HuH-7.5 (cell line): ENCODE results near the gene OR5K2.

Source experiments
- DNase-seq: peaks from one replicate; pipeline ENCODE4 v3.0.0; 2011; ENCODE audit warnings: low spot score

OR5K2 gene

DNA sequence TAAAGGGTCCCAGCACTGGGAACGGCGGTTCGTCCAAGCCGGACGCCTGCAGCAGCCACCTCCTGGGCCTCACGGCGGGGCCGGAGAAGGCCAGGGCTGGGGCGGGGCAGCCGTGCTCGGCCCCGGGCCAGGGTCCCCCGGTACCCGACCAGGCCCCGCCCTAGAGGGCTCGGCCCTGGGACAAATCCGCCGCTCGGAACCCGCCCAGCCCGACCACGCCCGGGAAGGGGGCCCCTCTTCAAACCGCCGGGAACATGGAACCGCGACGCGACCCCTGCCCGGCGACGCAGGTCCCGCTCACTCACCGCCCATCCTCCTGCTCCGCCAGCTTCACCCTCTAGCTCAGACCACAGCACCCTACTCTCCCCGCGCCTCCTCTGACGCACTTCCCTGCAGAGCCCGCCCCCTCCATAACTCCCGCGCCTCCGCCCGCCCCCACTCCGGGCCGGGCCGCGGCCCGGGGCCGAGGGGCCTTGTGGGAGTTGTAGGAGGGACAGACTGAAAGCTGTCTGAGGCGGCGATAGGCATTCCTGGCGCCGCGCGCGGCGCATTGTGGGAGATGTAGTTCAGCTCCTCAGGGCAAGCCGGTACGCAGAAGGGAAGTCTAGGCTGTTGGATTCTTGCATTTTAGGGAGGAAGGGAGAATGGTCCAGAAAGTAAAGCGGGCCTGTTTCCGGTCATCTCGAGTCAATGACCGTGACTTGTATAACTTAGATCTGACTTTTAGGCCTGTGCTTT is 25.2 kb downstream of the OR5K2 start, which contains the start of gene CLDND1:
Gene CLDND1 (minus strand): TSS at position 359 of the 738 bp plus-strand sequence. CDS start 1,478 bp downstream, outside the sequence.
- DNase-seq = peak; percentile 95

DNA sequence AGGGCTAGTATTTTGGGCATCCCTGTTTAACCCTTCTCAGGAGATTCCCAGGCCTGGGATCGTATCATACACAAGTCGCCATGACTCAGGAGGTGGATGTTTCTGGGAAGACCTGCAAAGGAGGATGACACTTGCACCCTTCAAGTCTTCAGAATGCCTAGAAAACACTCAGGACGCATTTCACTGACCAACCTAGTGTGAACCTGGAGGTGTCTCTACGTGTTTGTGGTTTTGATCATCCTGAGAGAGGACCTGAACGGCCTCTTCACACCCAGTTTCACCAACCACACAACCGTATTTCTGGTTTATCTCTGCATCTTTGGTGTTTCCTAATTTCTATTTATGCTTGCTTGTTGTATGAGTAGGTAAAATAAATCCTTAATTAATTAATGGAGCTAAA is 28.0 kb downstream of the OR5K2 start:
- no peak for DNase-seq

DNA sequence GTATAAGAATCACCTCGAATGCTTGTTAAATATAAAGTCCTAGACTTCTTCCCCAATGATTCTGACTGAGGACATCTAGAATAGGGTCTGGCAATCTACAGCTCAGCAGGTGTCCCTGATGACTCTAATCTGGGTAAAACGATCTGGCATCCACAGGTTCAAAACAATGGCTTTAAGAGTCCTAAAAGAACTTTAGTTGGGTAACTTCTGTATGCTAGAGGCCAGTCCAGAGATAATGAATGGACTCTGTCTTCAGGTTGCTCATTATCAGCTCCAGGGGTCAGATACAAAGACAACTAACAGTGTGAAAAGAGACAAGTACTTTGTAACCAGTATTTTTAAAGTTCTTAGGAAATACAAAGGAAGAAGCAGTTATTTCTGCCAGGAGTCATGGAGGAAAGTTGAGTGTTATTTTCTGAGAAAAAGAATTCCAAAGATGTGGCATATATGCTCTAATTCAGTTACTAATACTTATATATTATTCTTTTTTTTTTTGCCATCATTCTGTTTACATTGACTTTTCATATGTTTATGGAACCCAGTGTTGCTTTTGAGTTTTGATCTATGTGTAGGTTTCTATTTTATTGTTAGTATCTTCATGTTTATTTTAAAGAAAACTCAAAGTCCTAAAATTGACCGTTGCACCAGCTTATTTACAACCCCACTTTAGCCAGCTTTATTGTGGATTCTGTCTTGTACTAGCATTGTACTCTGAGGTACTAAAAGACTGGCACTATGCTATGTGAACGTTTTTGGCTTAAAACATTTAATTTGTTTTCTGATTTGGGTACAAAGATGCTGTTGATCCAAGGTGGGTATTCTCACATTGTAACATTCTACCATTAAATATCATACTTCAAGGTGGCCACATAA is 31.2 kb downstream of the OR5K2 start:
- DNase-seq = no peak

DNA sequence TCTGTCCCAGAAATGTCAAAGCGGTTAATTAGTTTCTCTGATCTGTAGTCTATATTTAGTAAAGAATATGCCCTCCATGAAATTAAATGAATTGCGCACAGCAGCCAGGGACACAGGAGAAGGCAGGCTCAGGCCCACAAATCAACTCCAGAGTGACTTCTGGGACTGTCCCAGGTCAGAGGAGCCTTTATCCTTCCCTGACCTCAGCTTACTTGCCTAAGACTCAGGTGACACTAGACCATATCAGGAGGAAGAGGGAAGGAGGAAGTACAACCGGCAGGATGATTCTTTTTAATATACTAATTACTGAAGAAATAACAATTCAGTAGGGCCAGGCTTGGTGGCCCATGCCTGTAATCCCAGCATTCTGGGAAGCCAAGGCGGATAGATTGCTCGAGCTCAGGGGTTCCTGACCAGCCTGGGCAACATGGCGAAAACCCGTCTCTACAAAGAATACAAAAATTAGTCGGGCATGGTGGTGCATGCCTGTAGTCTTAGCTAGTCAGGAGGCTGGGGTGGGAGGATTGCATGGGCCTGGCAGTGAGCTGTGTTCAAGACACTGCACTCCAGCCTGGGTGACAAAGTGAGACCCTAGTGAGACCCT is 32.5 kb downstream of the OR5K2 start:
- no peak for DNase-seq

DNA sequence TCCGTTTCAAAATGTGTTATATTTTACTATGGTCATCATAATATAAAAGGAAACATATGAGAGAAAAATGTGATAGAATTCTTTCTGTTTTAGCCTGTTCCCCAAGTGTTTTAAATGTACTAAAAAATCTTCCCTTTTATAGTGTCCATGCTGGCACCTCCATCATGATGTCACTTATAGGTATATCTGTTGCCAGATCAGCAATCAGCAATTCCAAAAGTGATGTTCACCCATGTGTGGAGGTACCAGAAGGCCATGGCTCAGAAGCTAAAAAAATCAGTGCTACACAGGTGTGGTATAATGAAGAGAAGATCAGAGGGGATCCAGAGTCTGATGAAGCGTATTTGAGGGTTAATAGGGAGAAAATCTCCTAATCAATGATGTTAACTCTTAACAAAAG is 33.2 kb downstream of the OR5K2 start:
- no peak for DNase-seq

DNA sequence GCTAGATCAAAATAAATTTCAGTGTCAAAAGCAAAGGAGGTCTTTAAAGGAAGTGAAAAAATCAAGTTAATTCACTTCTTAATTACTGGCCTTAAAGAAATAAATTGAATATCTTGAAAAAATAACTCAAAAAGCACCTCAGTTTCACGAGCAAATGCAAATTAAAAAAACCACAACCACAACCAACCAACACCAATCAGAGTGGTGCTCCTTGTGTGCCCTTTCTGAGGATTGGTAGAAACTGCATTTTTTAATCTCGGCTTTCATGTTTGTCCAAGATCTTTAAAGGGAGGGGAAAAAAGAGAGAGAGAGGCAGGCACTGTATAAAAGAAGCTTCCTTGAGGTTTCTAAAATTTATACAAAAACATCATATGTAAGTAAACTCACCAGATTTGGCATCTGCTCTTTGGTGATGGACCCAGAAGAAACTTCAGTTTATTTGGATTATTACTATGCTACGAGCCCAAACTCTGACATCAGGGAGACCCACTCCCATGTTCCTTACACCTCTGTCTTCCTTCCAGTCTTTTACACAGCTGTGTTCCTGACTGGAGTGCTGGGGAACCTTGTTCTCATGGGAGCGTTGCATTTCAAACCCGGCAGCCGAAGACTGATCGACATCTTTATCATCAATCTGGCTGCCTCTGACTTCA is 34.3 kb downstream of the OR5K2 start, which contains the start of gene GPR15:
Gene GPR15 (plus strand): TSS at position 357 of the 653 bp plus-strand sequence. CDS start 56 bp downstream, at position 413.
- DNase-seq = no peak

DNA sequence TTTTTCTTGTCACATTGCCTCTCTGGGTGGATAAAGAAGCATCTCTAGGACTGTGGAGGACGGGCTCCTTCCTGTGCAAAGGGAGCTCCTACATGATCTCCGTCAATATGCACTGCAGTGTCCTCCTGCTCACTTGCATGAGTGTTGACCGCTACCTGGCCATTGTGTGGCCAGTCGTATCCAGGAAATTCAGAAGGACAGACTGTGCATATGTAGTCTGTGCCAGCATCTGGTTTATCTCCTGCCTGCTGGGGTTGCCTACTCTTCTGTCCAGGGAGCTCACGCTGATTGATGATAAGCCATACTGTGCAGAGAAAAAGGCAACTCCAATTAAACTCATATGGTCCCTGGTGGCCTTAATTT is 34.8 kb downstream of the OR5K2 start:
- no peak for DNase-seq

DNA sequence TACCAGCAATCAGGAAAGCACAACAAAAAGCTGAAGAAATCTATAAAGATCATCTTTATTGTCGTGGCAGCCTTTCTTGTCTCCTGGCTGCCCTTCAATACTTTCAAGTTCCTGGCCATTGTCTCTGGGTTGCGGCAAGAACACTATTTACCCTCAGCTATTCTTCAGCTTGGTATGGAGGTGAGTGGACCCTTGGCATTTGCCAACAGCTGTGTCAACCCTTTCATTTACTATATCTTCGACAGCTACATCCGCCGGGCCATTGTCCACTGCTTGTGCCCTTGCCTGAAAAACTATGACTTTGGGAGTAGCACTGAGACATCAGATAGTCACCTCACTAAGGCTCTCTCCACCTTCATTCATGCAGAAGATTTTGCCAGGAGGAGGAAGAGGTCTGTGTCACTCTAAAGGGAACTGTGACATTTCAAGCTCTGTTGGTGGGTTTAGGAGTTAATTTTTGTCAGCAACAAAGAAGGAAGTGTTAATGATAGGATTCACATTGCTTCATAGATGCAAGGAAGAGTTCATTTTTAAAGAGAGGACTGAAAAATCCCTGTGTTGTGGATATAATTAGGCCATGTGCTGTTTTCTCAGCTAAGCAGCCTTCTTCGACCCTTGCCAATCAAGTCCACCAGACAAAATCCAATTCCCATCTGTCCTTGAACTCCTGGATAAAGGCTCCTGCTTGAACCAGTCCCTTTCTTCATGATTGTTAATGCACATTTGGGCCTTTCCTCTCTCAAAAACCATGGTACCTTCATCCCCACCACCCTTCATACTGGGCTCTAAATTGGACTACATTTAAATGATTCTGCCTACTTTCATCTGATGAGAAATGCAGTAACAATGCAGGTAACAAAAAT is 35.5 kb downstream of the OR5K2 start:
- DNase-seq = no peak

DNA sequence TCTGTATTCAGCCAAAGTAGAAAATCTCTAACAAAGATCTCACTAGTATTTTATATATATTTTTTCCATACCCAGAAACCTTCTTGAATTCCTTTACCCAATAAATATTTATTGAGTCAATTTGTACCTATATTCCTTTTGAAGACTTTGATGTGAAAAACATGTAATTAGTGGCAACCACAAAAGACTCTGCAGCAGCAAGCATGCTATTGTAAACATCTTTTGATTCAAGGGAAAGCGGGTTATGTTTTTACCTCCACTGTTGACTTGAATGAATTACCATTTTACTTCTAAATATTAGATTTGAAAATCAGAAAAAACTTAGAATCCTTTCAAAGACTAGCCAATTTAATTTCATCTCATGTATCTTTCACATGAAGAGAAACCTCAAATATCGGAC is 36.7 kb downstream of the OR5K2 start:
- no peak for DNase-seq

DNA sequence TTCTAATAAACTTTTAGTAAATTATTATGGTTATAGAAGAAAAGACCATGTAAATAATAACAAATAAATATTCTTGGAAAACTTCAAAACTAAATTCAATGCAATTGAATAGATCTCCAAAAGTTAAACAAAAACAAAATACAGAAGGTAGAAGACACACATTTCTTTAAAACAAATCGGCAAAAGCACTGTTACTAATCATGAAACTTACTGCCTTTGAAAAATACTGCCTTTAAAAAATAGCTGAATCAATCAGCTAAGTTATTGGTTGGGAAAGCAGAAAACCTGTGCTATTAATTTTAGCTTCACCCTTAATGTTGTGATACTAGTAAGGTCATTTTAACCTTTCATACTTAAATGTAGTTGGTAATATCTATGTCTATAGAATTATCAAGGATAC is 37.3 kb downstream of the OR5K2 start:
- DNase-seq = no peak

DNA sequence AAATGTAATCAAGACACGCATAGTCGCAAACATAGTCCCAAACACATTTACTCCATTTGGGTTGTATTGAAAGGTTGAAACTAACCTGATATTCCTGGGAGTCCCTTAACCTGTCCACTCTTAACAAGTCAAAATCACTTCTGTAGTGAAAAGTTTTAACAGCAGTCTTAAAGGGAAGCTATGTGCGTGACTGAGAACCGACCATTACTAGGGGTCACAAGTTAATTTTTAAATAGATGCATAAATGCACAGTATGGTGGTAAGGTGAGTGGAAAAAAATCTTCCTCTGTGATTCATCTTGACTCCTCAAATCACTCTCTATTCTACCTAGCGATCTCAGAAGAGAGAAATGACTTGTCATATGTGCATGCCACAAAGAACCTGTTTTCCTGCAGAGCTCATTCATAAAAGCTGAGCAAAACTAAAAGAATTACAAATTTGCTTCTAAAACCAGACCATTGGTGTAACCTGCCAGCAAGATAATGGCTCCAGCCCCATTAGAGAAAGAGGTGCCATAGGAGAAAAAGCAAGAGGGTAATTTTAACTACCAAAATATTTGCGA is 39.1 kb downstream of the OR5K2 start:
- DNase-seq = no peak

DNA sequence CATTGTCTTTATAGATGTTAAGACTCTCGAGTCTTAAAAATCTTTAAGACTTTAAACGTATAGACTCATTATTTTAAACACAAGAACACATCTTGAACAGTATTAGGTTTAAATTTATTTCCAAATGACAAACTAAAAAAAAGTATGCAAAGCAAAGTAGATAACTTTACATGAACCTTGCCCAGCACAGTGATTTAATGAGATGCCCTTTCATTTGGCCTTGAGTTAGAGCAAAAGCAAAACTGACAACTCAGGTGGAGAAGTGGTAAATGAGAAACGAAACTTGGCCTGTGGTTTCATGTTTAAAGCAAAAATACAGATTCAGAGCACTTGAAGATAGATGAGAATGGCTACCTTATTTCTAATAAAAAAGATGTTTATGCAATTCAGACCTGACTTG is 42.9 kb downstream of the OR5K2 start:
- DNase-seq = no peak

DNA sequence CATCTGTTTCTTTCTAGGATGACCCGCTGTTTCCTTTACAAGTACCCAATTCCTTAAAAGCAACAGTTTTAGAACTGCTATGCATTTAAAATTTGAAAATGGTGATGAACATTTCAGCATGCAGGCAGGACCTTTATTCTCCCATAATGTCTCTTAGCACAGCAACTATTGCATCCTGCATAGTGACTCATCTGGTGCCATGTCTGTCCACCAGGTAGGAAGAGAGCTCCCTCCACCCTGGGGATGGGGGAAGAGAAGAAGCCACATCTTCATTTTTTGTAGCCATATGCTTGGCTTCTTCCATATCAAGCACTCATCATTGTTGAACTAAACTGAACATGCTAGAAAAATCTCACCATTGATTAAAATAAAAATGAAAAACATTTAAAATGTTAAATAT is 44.2 kb downstream of the OR5K2 start:
- DNase-seq = no peak

DNA sequence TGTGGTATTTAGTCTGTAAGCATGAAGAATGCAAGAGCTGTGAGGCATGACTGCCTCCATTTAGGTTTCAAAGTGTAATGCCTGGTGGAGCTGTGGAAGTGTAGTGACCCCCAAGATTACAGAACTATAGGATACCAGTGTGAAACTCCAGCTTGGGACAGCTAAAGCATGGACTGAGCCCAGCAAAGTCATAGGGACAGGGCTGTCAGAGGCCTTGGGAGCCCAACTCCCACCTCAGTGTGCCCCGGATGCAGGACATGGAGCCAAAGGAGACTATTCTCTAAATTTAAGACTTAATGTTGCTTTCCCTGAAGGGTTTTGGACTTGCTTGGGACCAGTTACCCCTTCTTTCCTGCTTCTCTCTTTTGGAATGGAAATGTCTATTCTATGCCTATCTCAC is 45.1 kb downstream of the OR5K2 start:
- no peak for DNase-seq

DNA sequence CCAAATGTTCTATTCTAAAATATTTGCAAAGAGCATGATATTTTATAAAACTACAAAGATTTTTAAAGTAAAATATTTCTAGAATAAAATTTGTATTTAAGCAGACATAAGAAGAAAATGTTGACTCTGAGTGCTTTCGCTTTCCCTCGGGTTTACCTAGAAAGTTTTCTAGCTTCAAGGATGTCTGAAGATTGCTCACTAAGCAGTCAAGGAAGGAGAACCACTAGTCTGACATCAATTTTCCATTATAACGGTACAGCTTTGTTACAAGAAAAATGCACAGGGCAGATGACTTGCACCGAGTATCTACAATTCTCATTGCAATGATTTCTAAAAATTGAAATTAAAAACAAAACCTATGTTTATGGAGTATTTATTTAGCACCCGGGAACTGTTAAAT is 48.5 kb downstream of the OR5K2 start:
- DNase-seq = no peak
